Hippocampal formation (tissue), 2 donors: Measurements from ENCODE around the gene RNF150.

Experiments used
- DNase-seq, 2 donors: peaks; one replicate each; lab custom pipeline; 2025; lab: John Stamatoyannopoulos, UW

Gene RNF150

DNA sequence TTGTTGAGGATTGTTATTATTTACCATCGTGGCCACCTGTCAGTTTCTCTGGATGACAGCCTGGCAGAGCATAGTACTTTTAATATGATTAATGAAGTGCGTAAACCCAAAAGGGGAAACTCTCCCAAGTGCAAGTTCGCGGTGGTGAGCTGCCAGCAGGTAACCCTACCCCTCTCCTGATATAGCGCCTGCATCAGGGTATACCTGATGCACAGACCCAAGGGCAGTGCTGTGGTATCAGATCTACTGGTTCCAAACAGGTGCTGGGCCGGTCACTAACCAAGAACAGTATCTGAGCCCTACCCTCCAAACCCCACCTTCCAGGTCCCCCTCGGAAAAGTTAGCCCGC, 1.6 kb downstream of the RNF150 start:
- DNase-seq, result no peak

DNA sequence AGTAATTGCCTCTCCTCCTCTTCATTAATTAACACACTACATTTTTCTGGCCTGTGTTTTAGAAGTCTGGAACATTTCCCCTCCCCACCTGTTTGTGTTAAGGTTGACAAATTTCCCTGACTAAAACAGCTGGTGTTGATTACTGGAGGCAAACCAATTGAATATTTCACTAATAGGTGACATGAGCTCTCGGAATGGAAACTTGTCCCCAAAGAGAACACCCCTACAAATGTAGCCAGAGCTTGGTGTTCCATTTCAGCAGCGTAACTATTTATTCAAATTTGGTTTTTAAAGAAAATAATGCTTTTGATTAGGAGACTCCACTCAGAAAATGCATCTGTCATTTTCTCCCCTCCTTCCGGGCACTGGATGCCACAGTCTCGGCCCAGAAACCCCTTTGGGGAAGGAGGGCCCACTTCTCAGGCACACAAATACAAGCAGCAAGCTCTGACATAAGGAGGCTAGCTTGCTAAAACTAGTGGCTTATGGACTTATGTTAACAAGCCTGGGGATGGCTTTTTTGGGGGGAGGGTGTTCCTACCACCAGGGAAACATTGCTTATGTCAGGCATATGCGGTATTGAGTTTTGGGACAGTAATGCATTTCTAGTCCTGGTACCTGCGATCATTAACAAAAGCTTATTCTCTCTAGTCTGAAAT, 2.2 kb downstream of the RNF150 start:
- no peak for DNase-seq

DNA sequence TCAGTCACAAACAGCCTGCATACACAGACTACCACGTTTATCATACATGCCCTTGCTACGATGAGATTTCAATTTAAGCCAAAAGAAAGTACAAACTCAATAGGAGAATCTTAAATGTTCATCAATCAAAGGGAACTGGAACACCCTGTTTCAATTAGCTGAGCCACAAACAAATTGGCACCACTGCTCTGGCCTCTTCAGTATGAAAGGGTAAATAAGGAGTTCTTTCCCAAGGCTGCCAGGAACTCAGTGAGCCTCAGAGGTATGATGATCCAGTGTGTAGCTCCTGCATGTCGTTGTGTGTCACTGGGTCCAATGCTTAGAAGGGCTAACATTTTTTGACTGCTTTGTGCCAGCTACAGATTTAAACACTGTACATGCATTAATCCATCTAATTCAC, 5.4 kb downstream of the RNF150 start:
- DNase-seq, result no peak

DNA sequence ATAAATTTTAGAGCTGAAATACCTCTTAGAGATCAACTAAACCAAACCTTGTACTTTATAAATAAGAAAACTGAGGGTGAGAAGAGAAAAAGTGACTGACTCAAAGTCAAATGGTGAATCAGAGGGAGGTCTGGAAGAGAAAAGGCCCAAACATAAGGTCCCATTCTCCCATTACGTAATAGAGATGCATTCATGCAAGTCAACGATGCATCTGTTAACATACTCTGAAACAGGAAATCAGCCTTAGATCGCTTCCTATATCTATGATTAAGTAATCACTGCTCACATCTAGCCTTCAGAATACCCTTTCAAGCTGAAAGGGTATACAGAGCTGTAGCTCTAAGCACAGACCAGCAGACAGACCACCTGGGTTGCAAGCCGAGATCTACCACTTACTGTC, 6.5 kb downstream of the RNF150 start:
- no peak for DNase-seq

DNA sequence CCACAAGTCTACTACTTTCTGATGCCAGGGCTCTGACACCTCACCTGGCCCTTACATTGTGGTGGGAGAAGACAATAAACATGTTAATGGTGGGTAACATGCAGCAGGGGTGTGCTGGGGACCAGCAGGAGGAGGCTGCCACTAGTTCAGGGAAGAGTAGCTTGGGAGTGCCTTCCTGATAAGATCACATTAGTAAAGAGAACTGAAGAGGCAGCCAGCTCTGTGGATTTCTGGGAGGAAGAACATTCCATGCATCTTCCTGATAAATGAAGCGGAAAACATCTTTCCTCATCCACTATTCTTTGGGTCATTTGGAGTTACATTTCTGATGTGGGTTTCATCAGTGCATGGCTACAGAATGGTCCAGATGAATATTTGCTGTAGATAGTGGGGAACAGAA, 9.0 kb downstream of the RNF150 start:
- DNase-seq, result no peak

DNA sequence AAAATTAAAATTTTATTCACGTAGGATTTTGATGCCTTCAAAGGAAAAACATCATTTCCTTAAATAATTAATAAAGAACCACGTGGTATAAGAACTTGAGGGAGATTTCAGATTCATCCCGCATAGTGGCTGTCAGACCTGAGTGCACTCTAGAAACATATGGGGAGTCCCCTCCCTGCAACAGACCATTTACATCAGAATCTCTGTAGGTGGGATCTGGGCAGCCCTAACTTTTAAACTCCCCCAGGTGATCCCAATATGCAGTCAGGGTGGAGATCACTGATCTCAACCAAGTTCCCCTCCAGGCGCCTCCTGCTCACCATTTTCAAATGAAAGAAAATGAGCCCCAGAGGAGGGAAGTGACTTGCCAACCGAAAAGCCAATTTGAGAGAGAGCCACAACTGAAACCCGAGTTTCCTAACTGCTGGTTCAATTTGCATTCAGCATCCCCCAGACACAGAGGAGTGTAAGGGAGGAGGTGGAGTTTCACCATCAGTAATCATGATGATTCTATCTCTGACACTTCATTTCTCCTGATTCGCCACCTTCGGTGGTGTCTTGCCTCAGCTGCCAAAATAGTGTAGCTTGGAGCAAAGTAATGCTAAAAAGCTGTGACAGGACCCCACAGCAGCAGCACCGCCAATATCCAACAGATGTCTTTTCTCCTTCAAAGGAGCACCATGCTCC, 11.4 kb downstream of the RNF150 start:
- no peak for DNase-seq

DNA sequence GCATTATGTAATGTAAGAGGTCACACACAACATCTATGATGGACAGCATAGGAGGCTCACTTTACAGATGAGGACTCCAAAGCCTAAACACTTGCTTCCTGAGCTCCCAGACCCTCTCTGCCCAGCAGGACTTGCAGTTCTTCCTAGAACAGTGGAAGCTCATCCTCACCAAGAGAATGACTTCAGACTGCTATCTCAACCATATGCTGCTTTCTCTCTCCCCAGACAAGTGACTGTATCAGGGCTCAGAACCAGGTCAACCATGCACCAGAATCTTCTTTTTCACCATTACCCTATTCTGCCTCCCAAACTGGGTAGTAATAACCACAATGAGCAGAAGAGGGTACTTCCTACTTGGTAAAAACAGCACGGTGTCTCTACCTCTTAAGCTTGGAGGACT, 12.2 kb downstream of the RNF150 start:
- DNase-seq, result no peak

DNA sequence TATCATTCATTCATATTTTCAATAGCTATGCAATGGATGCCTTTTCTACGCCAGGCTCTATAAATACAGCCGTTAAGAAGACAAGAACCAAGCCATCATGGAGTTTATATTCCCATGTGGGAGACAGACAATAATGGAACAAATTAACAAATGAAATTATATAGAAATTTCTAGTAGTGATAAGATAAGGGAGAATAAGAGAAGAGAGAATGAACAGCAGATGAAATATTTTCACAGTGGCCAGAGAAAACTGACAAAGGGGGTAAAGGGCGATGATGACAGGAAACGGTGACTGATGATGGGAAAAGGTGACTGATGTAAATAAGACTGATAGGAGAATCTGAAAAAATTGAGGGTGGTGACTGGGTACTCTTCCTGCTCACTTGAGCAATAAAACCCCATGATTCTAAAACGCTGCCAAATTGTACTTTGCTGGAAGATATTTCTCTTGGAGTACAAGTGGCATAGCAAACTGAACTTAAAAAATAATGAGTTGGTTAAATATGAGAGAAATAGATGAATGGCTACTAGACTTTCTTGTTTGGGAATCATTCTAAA, 13.2 kb downstream of the RNF150 start:
- no peak for DNase-seq

DNA sequence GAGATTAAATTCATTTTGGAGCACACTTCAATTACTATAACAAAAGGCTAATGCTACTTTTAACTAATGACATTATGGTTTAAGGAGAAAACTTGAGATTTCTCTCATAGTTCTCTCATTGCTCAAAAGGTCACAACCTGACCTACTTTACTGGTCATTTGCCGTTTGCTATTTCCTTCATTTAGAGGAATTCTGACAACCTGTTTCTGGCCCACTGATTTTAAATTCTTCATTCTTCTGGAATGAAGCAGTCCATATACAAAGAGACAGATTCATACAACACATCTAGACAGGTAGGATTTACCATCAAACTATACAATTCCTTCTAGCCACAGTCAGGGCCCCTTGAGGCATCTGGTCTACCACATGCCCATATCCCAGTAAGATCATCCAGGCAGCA, 14.2 kb downstream of the RNF150 start:
- no peak for DNase-seq

DNA sequence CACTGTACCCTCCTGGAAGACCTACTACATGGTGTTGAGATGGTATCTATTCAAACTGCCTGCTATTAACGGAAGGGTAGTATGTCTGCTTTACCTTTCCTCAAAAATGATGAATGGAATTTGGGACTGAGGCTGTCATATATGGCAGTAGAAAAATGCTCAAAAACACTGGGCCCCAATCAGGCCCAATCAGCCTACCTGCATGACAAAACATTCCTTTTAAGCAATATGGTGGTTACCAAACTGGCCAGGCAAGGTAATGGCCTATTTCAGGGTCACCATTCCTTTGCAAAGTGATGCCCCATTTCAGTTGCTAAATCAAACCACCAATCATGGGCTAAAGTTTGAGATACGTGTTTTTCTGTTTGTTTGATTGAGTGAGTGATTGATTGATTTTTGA, 14.9 kb downstream of the RNF150 start:
- no peak for DNase-seq

DNA sequence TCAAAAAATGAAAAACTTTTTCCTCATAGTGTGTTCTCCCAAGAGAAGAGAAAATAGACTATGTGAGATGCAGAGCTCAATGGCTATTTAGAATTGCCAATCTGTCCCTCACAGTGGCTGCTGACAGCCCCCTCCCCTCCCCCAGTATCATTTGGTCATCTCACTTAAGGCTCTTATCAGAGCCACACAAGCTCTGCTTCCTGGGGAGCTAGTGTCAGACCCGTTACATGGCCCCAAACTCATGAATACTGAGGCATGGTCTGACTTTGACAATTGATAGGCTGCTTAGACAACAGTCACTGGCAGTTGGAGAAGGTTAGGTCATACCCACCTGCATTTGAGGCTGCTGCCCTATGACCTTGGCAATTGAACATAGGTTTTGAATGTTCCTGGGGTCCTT, 15.3 kb downstream of the RNF150 start:
- no peak for DNase-seq

DNA sequence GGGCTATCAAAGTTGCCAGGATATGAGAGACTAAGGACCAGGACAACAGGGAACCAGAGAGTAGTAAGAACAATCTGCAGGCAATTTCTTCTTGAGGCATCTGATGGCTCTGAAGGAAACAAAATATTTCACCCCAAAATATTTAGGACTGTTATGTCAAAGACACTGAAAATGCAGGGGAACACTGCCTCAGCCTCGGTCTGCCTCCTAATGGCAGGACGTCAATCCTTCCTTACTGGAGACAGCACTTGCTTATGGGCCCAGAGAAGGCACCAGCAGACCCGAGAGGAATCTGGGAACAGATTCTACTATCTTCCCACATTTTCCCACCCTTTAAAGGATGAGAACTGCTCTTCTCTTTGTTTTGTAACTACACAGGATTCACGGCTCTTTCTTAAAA, 23.3 kb downstream of the RNF150 start:
- DNase-seq, result no peak

DNA sequence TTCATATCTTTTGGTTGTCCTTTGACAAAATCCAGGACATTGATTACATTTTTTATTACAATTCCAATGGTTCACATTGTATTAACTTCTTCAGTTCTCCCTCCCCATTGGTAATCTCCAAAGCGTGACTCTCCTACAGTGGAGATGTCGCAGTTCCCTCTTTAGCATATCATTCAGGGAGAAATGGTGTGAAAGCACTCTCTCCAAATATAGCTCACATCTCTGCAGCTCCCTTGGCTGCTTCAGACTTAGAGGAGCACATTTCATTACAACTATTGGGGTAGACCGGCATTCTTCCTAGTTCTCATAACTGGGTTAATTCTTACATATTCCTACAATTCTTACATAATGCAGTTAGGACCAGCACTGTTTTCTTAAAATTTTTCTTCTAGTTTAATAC, 25.3 kb downstream of the RNF150 start:
- no peak for DNase-seq

DNA sequence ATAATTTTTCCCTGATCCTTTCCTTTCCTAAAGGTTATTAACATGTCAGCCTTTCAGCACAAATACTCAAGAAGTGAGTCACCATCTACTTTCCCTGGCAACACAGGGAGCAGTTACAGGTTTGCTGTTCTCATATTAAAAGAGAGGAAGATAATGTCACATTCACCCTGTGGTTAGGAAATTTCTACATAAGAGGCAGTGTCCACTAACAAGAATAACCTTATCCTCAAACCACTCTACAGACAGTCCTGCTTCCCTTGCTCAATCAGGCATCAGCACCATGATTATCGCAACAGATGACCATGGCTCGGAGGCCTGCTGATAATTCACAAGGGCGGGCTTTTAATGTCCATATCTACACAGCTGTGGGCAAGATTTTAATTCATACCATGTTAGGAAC, 30.9 kb downstream of the RNF150 start:
- no peak for DNase-seq

DNA sequence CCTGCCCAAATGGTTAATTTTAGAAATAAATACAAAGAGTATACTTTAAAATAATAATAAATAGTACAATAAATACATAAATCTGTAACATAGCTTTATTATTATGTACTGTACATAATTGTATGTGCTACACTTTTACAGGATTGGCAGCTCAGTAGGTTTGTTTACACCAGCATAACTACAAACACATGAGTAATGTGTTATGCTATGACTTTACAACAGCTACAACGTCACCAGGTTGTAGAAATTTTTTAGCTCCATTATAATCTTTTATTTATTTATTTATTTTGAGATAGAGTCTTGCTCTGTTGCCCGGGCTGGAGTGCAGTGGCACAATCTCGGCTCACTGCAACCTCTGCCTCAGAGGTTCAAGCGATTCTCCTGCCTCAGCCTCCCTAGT, 31.8 kb downstream of the RNF150 start:
- DNase-seq, result no peak

DNA sequence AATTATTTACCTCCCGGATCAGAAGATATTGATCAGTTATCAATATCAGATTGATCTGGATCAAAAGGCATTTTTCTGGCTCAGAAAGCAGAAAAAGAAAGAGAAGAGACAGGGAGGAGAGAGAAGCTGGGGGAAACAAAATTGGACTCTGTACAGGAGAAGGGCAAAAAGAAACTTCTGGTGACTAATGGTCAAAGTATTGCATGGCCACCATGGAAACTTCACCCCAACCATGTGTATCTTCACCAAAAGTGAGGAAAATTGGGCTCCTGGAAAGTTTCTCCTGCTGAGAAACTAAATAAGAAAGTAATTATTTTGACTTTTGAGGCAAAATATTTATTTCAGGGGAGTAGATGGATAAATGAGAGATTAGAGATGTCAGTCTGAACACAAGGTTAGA, 33.9 kb downstream of the RNF150 start:
- no peak for DNase-seq

DNA sequence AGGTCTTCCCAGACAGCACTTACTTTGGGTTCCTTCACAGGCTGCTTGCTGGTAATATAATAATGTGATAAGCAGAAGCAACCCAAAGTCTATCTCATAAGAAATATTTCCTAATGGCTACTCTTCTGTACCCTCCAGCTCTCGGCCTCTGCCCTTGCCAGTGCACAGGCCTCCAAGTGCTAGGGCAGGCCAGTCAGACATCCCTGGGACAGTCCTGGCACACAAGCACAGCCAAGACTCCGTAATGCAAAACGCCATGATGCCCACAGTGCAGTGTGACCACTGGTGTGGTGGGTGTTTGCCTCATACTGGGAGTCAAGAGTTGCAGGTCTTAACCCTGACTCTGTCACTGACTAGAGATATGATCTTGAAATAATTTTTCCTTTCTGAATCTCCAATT, 35.1 kb downstream of the RNF150 start:
- no peak for DNase-seq

DNA sequence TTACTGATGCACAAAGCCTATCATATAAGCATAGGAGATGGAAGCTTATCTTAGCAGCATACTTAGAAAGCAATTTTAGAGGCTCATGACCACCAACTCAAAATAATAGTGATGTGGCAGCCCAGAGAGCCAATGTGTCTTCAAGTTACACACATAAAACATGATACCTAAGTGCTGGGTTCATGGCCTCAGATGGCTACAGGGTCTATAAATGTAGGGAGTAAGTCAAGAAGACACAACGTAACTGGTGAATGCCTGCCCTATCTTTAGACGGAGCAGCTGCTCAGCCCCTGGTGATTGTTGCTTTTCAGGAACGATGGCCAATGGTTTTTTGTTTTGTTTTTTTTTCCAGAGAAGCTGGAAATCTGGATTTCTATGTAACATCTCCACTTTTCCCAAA, 42.8 kb downstream of the RNF150 start:
- DNase-seq, result no peak

DNA sequence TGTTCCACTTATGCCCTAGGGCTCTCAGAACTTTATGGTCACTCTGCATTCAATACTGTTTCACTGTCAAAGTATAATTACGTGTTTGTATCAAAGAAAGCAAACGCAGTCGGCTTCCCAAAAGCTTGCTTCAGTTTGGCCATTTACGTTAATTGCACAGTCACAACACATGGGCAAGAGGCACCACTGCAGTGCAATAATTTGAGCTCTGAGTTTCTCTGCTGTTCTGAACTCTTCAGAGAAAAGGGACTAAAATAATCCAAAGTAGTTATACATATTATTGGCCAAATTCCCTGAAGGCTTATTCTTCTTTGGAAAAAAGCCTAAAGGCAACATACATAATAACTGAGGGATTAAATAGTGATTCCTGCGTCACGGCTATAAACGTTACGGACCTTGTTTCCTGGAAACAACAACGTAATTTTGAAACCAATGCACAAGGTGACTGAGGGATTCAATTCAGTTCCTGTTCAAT, 51.3 kb downstream of the RNF150 start:
- DNase-seq, result no peak

DNA sequence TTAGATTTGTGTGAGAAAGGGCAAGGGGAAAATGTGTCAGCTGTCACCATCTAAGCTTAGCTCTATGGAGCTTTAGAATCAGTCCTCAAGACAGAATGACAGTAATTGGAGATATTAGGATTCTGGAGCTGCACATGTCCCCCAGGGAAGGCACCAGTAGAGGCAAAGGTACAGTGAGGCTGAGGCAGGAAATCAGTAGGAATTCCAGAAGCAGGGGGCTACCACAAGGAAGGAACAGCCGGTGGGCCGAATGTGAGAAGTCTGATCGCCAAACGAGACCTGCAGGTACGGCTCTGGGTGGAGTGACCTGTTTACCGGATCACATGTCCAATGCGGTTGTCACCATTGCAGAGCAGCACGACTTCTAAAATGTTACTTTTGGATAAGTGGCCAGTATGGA, 52.6 kb downstream of the RNF150 start:
- no peak for DNase-seq

DNA sequence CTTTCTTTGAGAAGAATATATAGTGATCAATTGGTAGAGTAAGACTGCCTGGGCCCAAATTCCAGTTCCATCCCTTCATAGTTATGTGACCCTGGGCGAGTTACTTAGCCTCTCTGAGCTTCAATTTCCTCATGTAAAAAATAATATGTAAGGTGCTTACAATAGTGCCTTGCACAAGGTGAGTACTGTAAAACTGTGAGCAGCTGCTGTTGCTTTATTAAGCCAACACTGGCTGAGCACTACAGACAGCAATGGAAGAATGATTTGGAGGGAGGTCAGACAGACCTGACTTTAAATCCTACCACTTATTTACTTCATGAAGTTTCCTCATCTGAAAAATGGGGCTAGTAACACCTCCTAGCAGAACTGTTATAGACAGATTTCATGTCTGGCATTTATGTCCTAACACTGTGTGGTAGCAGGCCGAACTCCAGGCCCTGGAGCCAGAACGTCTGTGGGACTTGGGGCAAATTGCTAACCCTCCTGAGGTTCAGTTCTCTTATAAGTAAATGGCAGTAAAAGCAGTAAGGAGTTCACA, 53.8 kb downstream of the RNF150 start:
- no peak for DNase-seq

DNA sequence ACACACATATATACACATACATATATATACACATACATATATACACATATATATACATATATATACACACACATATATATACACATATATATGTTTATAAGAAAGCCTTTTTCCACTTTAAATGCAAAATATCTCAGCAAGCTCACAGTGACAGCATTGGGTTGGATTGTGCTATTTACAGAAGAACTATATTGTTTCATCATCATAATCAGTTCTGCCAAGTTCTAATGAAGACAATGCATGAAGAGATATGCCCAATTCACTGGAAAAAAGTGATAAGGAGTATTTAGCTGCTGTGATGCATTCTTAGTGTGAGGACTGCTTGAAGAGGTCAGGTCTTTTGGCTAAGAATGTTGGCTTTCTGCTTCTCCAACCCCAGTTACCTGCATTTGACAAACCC, 54.4 kb downstream of the RNF150 start:
- DNase-seq, result no peak

DNA sequence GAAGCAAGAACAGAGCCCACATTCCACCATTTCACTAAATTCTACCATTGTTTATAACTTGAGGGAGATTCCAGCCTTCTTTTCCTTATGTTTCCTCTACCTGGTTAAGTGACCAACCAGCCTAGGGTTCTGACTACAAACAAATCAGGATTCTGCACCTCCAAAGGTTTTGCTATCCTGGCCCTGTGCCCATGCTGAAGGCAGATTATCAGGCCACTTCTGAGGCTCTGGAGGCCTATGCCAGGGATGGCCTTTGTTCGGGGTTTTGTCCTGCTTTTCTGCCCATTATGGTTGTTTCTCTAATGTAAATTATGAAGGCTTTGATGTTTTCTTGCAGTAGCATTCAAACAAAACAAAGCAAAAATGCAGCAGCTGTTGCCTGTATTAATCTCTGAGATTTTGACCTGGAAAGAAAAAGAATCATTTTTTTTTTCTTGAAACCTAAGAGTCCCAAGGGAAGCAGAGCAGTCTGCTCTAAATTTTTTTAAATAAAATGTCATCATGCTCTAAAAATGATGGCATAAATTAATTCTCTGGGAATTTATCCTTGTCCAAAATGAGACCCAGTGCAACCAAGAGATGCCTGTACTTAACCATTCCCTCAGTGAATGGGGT, 55.6 kb downstream of the RNF150 start:
- DNase-seq, result no peak
